NCI-H146 (cell line): ENCODE results near the gene PFKL.

ENCODE experiments used
- DNase-seq: peaks from one replicate; lab custom pipeline; 2025; lab: John Stamatoyannopoulos, UW

PFKL gene

GRCh38 chr21:44299458-44300261 is at the start of gene PFKL:
TSS of gene PFKL (plus strand) at chr21:44300053. CDS start at chr21:44300106, 53 bp downstream.
- peak; percentile 65 for DNase-seq

- DNase-seq, result no peak
Measured at GRCh38 chr21:44253832-44254710, 45.8 kb upstream of the PFKL start.

GRCh38 chr21:44255511-44255981 is 44.3 kb upstream of the PFKL start:
- DNase-seq, result no peak

- DNase-seq, result no peak
Measured at GRCh38 chr21:44258056-44258725, 41.7 kb upstream of the PFKL start.

GRCh38 chr21:44259082-44259705 is 40.7 kb upstream of the PFKL start:
- no peak for DNase-seq

GRCh38 chr21:44260066-44260465 is 39.8 kb upstream of the PFKL start:
- no peak for DNase-seq

GRCh38 chr21:44260791-44261631 is 38.8 kb upstream of the PFKL start:
- no peak for DNase-seq

GRCh38 chr21:44261675-44262295 is 38.1 kb upstream of the PFKL start, which contains the start of gene DNMT3L:
TSS of gene DNMT3L (minus strand) at chr21:44261897. CDS start at chr21:44261259, 638 bp downstream.
- no peak for DNase-seq

GRCh38 chr21:44262338-44263056 is 37.4 kb upstream of the PFKL start:
- DNase-seq, result no peak

- DNase-seq, result no peak
Measured at GRCh38 chr21:44263221-44263760, 36.6 kb upstream of the PFKL start.

- DNase-seq, result no peak
Measured at GRCh38 chr21:44263768-44264167, 36.1 kb upstream of the PFKL start.

- DNase-seq, result no peak
Measured at GRCh38 chr21:44265734-44266270, 34.1 kb upstream of the PFKL start.

GRCh38 chr21:44267655-44268142 is 32.2 kb upstream of the PFKL start:
- DNase-seq, result no peak

- no peak for DNase-seq
Measured at GRCh38 chr21:44269090-44269489, 30.8 kb upstream of the PFKL start.

GRCh38 chr21:44271558-44272283 is 28.1 kb upstream of the PFKL start:
- no peak for DNase-seq

- DNase-seq, result no peak
Measured at GRCh38 chr21:44272284-44272858, 27.5 kb upstream of the PFKL start.

- DNase-seq, result no peak
Measured at GRCh38 chr21:44273046-44273445, 26.8 kb upstream of the PFKL start.

GRCh38 chr21:44275041-44275440 is 24.8 kb upstream of the PFKL start:
- DNase-seq, result peak; percentile 28
